GM19372 (cell line): ENCODE results near the gene GNAS-AS1.

Source experiments
- ATAC-seq: cut with Tn5 transposase; IDR thresholded peaks from one replicate; pipeline ENCODE4 v1.9.1; 2021; ENCODE audit warnings: mild to moderate bottlenecking, low read depth, moderate library complexity; ENCODE audit not compliant: unreplicated experiment

The GNAS-AS1 gene

DNA sequence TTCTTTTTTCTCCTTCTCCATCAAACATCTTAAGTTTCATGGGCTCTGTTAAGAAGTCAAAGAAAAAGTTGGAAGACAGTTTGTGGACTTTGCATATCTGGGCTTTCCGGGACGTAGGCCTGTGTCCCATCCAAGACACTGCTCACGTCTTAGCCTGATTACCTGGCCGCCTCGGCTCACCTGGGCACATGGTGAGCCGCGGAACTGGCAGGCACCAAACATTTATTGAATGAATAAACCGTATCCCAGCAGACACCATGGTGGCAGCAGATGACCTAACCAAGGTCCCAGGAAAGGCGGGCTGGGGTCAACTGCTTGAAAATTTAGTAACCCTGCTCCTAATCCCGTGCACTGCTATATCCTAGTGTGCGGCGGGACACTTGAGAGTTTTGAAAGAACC lies 37.4 kb upstream of the GNAS-AS1 start:
- no peak for ATAC-seq

DNA sequence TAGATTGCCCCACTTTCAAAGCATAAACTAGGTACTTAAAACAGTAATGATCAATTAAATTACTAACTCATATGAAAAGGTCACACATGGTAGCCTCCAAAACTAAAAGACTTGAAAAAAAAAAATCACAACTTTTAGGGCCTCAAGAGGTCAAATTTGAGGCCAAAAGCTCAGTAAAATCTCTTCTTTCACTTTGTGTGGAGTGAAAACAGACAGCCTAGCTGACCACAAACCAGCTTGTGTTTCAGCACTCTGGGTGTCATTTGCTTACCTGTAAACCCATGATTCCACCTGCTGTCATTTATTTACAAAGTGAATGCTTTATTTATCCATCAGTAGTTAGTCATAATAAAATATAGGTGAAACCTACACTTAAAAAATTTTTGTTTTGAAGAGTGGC lies 35.8 kb upstream of the GNAS-AS1 start:
- ATAC-seq, result no peak

DNA sequence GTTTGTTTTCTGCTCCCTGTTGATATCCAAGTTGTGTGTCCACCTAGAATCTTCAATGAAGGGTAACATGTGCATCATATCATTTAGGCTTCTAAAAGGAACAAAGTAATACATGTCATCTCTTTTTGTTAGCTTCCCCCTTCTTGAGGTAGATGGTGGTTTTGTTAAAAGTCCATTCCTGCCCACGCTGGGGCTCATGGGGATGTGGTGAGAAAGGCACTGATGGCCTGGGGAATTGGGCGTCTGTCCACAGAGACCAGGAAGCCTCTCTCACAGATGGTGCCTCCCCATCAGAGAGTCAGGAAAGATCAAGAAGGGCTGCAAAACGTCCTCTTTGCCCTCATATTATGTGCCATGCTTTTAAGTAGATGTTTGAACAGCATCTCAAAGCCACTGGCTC lies 34.3 kb upstream of the GNAS-AS1 start:
- ATAC-seq, result no peak

DNA sequence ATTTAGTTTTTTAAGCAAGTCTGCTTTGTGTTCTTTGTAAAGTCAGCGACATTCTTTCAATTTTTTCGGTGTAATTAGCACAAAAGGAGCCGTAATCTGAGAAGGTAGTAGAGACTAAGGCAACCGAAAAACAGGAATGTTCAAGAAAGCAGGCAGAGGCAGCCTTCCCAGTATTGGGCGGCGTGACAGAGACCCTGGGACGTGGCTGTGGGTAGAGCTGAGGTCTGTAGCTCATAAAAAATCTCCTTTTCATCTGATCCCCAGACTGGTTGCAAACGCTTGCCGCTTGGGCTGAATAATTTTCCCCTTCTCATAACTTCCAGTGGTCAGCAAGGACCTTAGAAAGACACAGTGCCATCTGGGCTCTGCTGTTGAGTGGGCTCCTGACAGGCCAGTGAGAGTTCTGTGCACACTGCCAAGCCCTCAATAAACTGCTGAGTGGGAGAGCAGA lies 32.6 kb upstream of the GNAS-AS1 start:
- ATAC-seq, result no peak

DNA sequence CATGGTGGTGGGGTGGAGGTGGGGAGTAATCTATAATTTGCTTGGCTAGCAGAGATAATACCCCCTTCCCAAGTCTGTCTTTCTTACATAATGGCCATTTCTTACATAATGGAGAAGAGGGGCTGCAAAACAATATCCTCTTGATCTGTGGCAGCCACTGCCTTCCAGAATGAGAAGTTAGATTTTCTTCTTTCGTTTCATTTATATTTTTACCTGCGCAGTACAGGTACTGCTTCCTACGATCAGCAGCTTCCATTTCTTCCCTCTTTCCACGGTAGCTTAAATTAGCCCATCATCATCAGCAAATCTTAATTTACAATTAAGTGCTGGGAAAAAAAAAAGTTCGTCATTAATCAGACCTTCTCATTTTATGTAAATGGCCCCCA lies 32.0 kb upstream of the GNAS-AS1 start:
- no peak for ATAC-seq

DNA sequence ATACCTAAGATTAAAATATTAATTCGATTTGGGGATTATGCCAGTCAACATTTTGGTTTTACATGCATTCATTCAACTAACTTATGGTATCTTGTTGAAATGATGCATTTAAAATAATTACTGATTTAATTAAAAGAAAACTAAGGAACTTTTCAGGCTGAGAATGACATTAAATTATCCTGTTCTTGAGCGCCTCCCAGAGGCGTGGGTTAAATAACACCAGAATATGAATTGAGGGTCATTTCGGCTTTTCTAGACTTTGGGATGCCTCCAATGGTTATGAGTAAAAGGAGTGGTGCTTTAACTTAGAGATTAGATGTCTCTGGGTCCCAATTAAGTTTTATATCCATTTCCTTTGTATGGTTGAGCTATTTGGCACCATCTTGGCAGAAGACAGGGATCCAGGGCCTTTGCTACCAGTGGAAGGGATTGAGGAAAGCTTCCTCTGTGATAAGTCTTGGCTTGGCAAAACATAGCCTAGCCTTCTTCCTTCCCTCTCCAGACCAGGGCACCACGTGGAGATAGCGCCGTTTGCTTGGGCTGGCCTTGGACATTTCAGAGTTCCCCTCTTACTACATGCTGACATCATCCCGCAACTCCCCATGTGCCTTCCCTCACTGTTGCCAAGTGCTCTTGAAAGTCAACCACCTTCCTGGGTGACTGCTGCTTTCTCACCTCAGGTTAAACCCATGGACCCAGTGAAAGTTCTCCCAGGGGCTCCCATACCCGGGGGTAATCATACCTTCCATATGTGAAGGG lies 30.5 kb upstream of the GNAS-AS1 start:
- no peak for ATAC-seq

DNA sequence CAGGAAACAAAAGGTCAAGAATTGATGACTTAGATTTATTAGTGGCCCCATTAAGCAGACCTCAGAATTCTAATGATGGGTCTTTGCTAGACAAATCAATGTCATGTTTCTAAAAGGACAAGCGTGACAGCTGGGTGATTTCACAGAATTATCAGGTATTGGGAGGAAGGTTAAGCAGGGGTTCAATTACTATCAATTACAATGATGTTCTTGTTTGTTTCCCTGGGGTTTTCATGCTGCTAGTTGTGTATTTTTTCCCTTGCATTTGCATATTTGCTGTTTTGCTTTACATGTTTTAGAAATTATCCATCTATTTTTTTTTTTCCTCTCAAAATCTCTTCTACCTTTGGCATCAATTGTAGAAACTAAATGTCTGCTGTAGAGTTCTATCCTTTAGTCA lies 29.7 kb upstream of the GNAS-AS1 start:
- no peak for ATAC-seq

DNA sequence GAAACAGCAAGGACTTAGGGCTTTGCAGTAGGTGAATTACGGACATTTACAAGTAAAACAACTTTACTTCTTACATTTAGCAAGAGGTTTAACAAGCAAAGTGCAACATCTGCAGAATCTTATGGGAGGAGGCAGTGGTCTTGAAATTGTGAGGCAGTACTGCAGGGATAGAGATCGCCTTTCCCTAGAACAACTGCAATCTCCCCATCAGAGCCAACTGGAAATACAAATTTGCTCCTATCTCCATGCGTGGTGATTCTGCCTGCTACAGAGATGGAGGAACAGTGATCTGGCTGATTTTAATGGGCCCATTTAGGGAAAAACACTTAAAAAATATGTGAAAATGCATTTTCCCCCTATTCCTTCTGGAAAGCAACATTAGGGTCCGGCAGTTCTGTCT lies 27.7 kb upstream of the GNAS-AS1 start:
- ATAC-seq, result no peak

DNA sequence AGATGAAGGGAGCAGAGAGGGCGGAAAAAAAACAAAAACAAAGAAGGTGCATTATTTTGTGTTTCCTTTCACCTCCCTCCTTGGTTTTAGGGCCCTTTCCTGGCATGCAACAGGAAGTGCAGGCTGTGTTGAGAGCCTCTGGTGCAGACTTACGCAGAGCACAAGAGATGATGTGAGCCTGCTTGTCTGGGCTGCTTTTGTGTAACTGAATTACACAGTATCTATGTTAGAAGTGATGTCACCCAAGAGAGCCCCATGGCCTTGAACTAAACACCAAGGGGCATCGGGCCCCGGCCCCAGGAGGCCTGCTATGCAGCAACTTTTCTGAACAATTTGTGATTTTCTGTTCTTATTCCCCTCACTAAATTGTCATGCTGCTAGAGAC lies 27.3 kb upstream of the GNAS-AS1 start:
- ATAC-seq, result no peak

DNA sequence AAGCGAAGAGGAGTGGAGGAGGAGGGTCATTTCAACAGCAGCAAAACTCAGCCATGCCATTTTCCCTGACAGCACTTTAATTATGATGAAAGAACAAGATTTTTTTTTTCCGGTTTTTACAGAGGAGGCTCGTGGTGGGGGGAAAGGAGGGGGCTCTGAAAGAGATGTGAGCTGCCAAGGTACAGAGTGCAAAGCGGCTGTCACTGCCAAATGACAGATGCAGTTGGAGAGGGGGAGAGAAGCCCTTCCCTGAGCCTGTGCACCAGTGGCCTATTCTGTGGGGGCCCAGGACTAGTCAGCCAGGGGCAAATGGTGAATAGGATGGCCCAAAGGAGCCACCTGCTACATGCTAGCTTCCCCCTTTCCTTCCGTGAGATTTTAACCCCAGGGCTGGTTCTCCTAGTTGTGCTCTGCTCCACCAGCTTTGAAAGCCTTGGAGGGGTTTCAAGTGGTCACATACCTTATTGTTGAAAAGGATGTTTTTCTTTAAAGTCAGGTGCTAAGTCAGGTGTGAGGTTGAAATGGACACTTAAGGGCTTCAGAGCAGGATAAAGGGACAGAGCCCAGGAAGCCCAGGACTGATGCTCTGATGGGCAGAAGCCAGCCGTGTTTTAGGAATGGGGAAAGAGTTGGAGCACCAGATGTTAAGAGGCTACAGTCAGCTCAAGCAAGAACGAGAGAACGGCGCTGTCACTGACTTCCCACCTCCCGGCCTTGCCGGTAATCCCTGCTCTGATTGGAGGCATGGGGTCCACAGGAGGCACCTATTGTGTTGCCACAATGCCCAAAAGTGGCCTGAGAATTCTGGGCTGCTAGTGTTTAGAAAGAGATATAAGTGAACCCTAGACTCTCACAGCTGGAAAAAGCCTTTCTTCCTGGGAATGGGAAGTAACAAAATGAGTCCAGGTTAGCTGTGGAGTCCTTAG lies 26.6 kb upstream of the GNAS-AS1 start:
- ATAC-seq, result no peak

DNA sequence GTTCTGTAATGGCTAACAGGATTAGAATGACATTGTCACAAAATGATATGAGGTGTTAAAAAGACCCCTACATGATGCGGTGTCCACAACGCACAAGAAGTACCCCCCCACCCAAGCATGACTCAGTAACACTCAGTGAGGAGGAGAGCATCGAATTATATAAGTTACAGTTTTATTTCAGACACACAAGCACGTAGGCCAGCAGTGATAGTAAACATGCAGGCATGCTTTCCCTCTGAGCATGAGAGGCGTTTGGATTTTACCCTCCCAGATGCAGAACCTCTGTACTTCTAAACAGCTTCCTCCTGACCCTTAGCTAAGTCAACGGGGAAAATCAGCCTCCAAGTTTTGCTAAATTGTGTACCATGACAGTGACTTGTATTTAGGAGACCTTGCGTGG lies 25.7 kb upstream of the GNAS-AS1 start:
- no peak for ATAC-seq

DNA sequence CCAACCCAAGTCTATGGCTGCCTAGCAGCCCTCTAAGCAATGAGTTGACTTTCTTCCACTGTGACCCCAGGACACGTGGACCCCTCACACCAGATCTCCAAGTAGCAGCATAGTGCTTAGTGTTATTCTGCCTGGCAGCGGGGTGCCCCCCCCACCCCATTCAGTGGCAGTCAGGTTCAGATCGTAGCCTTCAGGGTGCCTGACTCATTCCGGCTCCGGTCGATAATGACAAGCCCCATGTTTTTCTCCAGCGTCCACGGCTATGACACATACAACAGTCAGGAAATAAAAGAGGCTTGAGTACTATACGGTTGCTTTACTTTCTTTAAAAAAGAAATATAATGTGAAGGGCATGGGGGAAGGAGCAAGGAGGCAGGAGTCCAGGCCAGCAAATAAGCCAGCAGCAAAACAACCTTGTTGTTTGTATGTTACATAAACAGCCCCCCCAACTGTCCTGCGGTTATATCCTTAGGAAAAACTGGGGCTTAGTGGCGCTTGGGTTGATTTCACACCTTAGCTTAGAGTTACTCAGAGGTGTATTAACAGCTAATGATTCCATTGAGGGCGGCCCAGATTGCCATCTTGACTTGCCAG lies 24.9 kb upstream of the GNAS-AS1 start:
- ATAC-seq, result no peak

DNA sequence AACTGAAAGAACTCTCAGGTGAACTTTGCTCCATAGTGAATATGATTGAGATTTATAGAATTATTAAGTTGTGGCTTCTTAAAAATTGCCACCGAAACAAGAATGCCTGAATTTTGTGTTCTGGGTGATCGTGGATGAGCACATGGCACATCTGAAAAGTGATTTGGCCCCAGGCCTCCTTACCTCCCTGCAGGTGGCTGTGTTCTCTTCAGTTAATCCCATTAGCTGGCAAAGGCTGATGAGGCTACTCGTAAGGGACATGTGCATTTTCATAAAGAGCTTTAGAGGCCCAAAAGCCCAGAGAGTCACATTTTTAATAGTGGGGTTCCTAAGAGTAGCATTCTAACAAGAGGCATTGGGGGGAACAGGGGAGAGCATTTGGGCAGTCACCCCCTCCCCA lies 24.4 kb upstream of the GNAS-AS1 start:
- no peak for ATAC-seq

DNA sequence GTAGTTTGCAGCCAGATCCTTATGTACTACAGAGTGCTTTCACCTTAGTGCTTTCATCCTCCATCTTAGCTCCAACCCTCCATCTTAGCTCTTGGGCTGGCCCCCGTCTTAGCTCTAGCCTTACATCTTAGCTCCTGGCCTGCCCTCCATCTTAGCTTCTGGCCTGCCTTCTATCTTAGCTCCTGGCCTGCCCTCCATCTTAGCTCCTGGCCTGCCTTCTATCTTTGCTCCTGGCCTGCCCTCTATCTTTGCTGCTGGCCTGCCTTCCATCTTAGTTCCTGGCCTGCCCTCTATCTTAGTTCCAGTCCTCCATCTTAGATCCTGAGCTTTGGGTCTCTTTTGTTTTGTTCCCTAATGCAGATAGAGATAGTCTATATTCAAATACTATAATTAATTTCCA lies 23.8 kb upstream of the GNAS-AS1 start:
- ATAC-seq, result no peak

DNA sequence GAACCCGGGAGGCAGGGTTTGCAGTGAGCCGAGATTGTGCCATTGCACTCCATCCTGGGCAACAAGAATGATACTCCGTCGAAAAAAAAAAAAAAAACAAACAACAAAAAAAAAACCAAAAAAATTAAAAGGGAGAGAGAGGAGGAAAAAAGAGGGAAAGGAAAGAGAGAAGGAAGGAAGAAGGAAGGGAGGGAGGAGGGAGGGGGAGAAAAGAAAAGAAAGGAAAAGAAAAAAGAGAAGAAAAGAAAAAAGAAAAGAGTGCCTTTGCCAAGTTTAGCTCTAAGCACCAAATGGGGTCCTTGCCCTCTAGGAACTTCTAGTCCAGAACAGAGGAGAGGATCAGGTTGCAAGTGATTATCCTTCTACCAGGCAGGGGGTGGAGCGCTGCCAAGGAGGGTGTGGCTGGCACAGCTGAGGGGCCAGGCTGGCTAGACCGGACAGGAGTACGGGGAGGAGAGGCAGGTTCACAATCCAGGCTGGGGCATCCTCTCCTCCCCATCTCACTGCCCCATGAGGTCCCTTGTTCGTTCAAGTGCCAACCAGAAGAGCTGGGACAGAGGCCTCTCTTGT lies 20.9 kb upstream of the GNAS-AS1 start:
- no peak for ATAC-seq

DNA sequence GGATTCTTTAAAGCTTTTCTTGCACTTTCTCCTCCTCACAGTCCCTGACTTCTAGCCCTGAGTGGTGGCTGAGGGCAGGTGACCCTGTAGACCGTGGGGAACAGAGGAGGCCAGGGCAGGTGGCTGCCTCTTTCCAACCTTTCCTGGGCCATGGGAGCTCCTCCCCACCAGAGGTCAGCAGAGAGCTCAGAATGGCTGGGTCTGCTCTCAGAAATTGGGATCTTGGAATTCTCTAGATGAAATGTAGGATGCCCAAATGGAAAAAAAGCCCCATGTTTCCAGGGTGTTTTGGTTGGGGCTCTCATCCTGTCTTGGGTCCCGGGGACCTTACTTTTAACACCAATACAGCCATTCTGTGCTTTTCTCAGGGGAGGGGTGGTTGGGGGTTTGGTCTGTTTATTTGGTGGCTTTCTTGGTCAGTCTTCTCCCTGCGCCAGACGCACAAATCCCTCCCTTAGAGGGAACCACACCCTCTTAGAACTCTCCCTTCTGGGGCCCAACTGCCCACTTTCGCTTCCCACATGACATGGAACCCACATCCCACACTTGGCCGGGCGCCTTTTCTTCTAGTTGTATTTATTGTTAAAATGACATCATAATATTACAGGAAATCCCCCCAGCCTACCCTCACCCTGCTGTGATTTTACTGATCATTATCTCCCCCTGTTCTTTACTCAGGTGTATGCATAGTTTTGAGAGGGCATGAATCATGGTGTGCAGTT lies 19.8 kb upstream of the GNAS-AS1 start:
- ATAC-seq, result no peak

DNA sequence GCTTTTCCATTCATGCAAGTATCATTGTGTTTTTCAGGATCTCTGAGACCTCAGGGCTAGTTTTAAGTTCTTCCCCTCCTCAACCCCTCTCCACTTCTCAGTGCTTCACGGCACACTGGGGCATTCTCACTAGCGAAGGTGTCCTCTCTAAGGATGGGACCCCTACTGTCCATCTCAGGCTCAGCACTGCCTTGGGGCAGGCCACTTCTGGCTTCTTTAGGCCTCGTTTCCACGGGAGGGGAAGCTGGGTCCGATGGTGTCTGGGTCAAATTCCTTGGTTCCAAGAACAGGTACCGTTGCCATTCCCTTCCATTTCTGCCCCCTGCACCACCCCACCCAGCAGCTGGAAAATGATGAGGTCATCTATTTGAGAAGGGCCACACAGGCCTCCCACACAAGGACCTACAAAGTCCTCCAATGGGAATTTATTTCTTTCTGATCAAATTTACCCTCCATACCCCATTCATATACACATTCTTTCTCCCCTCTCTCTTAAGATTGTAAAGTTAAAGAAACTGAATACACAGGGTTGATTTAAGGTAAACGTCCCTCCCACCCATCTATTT lies 19.0 kb upstream of the GNAS-AS1 start:
- ATAC-seq, result no peak

DNA sequence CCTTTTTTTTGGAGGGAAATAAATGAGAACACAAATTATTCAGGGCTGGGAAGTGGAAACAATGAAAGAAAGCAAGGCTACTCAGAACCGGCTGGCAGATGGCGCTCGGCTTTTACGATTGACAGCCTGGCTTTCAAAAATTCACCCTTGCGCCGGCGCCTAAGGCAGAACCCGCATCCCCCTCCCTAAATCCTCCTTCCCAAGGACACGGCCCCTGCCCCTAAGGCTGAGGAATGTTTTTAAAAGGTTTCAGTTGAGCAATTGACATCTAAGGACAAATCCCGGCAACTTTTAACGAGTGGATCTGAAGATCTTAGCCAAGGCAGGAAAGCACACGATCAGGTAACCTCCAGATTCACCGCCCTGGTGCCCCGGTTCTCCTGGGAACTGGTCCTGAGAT lies 18.1 kb upstream of the GNAS-AS1 start:
- ATAC-seq, result no peak

DNA sequence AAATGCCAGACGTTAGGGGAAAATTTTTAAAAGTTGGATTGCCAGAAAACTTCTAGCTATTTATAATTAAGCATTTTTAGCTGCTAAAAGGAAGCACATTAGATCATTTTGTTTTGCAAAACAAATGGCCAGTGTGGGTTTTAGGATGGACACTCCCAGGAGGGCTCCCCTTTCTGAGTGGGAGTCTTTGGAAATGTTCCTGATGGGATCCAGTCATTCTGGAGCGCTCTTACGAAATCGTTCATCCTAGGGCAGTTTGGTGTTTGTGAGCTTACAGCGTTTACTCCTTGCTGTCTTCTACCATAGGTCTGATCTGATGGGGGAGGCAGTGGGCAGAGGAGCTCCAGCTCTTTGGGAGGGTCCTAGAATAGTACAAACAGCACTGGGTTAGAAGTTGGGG lies 16.5 kb upstream of the GNAS-AS1 start:
- no peak for ATAC-seq

DNA sequence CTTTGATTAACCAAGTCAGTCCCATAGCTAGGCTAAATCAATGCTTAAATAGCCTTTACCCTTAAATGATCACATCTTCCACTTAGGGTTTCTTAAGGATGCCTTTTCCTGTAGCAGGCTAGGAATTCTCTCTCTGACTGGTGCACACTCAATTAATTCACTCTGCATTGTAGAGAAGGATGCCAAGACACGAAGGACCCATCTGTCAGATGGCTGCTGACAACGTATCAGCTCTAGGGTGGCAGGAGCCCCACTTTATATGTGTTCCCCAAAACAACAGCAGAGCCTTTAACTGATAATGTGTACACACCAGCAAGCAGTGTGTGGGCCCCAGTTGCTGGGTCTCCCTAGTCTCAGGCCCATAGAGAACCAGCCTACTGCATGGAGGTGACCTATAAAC lies 15.1 kb upstream of the GNAS-AS1 start:
- no peak for ATAC-seq
